GM10248 (cell line): ENCODE data around the gene SMPD3.

Experiments
- CTCF ChIA-PET: fragments of 300-600 bp; sonication (Branson Sonifier 250); formaldehyde crosslinking; extraction: SDS; loops from one replicate; lab custom pipeline; 2021; ENCODE audit warnings: antibody characterized with exemption; lab: Yijun Ruan, JAX
- POLR2A ChIA-PET: fragments of 350-650 bp; sonication (Branson Sonifier 250); formaldehyde crosslinking; extraction: SDS; loops from one replicate; lab custom pipeline; 2020; ENCODE audit warnings: antibody characterized with exemption; lab: Yijun Ruan, JAX
- DNase-seq: peaks from one replicate; pipeline ENCODE4 v3.0.0; 2012; ENCODE audit errors: extremely low spot score
- CTCF ChIP-seq: IDR thresholded peaks from 2 replicates; pipeline ENCODE4 v1.5.1; 2012; ENCODE audit warnings: mild to moderate bottlenecking, low read depth; ENCODE audit errors: extremely low read depth, missing control alignments, control extremely low read depth

Gene SMPD3

GRCh38 chr16:68372381-68372720 is 76.0 kb downstream of the SMPD3 start:
- DNase-seq, result no peak
- POLR2A ChIA-PET, result no interaction called here
- CTCF ChIA-PET, result interaction anchor here (1.0 to 3.7 kb wide), 6 partner anchors 9 to 108 kb away, joined by 3 to 12 read pairs (median 4); partner anchors contain the start of gene SLC7A6
- TF ChIP-seq CTCF, result no peak

DNA sequence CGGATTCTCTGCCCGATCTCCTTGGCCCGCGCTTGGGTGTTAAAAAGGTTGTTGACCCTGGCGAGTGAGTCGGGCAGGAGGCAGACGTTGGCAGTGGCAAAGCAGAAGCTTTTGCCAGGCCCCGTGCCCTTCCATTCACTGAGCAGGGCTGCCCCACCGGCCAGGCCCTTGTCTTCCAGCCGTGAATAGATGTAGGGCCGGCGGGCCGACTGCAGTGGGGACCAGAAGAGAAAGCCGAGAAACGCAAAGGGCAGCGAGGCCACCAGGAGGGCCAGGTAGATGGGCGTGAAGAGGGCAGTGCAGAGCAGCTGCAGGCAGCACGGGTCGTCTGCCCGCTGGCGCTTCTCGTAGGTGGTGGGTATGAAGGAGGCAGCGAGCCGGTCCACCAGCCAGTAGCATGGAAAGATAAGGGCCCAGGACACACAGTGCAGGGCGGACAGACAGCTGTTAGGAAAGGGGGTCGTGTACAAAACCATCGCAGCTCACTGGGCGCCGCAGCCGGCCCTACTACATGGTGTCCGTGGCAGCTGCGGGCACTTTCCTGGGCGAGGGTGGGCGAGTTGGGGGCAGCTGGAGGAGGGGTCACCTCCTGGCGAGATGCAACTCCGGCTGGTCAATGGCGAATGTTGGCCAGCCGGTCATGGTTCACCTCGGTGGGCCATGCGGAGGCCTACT is 76.5 kb downstream of the SMPD3 start:
- no peak for TF ChIP-seq CTCF
- CTCF ChIA-PET, result interaction anchor here (1.0 to 6.2 kb wide), 7 partner anchors 9 to 138 kb away, joined by 3 to 25 read pairs (median 9); partner anchors contain the start of gene SLC7A6
- POLR2A ChIA-PET, result no interaction called here
- no peak for DNase-seq

GRCh38 chr16:68371276-68371651 is 77.0 kb downstream of the SMPD3 start:
- no peak for DNase-seq
- no peak for TF ChIP-seq CTCF
- ChIA-PET POLR2A (no interaction called here), CTCF (interaction anchor here (1.0 to 8.9 kb wide), 7 partner anchors 10 to 139 kb away, joined by 3 to 64 read pairs (median 9); partner anchors contain the start of gene SLC7A6)

- ChIA-PET POLR2A (no interaction called here), CTCF (interaction anchor here (1.1 to 8.9 kb wide), 7 partner anchors 11 to 139 kb away, joined by 3 to 64 read pairs (median 10); partner anchors contain the start of gene SLC7A6)
- DNase-seq, result no peak
- TF ChIP-seq CTCF, result no peak
These were observed 77.6 kb downstream of the SMPD3 start for GRCh38 chr16:68370581-68371275.

DNA sequence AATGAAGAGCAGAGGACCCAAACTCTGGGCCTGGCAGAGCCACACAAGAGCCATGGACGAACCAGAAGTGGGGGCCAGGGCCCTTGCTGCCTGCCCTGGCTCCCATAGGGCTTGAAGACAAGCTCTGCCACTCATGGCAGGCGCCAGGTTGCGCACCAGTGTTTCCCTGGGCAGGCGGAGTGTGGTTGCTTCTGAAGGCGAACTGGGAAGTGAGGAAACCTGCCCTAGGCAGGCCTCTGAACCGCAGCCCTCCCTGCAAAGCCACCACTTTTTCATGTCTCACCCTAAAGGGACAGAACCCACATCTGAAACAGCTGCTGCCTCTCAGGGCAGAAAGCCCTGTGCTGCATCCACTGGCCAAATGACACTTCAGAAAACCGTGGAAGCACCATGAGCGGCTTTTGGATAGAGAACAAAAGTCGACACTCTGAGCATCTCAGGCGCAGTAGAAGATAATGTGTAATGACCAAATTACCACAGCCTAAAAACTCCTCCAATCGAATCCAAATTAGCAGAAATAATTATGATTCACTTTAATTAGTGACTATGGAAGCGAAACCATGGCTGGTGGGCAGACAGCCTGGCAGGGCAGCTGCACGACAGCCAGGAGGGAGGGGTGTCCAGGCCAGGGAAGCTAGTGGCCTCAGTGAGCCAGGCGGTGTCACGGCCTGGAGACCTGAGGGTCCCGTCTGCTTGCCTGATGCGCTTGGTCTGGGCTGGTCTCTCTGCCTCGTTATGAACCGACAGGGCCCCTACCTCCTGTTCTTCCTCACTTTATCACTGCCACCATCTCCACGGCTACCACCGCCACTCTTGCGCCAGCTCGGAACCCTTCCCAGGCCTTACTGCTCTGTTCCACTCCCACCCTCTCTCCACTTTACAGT is 78.4 kb downstream of the SMPD3 start:
- peak; percentile 84 for DNase-seq
- TF ChIP-seq CTCF, result no peak
- ChIA-PET CTCF (interaction anchor here (1.0 to 8.9 kb wide), 9 partner anchors 9 to 140 kb away, joined by 3 to 64 read pairs (median 9); partner anchors contain the start of gene SLC7A6), POLR2A (interaction anchor here (0.6 kb wide), 1 partner anchor 738 kb away, joined by 4 read pairs; no protein-coding TSS in a partner anchor)

DNA sequence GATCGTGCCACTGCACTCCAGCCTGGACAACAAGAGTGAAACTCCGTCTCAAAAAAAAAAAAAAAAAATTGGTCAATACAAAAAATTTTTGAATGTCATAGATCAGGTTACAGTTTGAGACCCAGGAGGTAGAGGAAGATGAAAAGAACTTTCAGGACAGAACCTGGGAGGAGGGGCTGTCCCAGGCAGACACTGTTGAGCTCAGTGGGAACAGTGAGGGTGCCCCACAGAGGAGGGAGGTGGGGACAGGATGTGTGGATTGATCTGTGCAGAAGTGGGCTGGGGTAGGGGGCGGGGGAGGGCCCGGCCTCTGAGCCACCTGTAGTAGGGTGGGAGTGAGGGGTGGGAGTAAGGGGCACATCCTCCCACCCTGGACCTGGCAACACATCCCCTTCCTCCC is 79.1 kb downstream of the SMPD3 start:
- TF ChIP-seq CTCF, result no peak
- CTCF ChIA-PET, result interaction anchor here (0.8 to 8.9 kb wide), 15 partner anchors 8 to 152 kb away, joined by 3 to 64 read pairs (median 5); partner anchors contain the start of gene SLC7A6
- POLR2A ChIA-PET, result interaction anchor here (0.6 kb wide), 1 partner anchor 738 kb away, joined by 4 read pairs; no protein-coding TSS in a partner anchor
- no peak for DNase-seq
